WI38 (cell line): ENCODE results near the gene ASF1B.
"Not testable (repeated sequence)": the region's sequence is repeated elsewhere in the genome, so short reads cannot be mapped to it uniquely, and the experiment has no call there.

Experiments
- H3K4me3 ChIP-seq: 2 replicates; pipeline ENCODE4 v1.5.1; 2011; ENCODE audit warnings: low read depth, mild to moderate bottlenecking, control low read depth, low read length
- CTCF ChIP-seq: IDR thresholded peaks from 2 replicates; pipeline ENCODE4 v1.5.1; 2012; ENCODE audit warnings: low read depth, mild to moderate bottlenecking, control low read depth, low read length

The ASF1B gene

DNA sequence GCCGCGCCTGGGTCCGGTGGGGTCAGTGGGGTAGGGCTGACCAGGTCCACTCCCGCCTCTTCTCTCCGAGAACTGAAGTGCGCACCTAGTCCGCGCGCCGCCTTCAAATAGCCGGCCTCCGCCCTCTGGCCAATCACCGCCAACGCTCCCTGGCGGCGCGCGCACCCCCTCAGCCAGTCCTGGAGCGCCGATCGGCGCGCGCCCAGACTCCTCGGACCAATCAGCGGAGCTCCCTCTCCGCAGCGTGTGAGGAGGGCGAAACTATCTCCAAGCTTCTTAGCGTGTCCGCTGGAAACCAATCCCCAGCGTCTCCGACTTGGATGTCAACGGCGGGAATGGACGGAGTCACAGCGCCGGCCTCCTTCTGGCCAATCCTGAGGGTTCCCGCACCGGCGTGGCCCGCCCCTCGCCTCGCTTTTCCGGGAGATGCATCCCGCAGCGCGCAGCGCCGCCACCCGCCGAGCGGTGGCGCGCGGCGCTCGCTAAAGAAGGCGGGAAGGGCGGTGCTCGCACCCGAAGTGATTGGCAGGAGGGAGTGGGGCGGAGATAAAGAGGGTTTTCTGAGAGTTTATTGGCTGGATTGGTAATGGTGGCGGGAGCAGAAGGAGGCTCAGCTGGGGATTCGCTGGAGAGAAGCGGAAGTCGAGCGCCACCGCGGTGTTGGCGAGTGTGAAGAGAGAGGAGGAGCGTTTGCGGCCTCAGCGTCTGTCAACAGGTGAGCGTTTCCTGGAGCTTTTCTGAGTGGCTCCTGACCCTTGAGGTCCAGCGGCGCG lies at the start of gene ASF1B:
Gene ASF1B (minus strand): TSS at position 81 of the 773 bp plus-strand sequence. CDS start 133 bp downstream, outside the sequence.
- TF ChIP-seq CTCF, result peak; percentile 72
- H3K4me3 ChIP-seq, result peak within 1 kb of the TSS; percentile 79

- H3K4me3 ChIP-seq, result not testable (repeated sequence)
These were observed 49.3 kb upstream of the ASF1B start for GRCh38 chr19:14185691-14186090.

GRCh38 chr19:14185158-14185557 lies 48.8 kb upstream of the ASF1B start:
- TF ChIP-seq CTCF, result no peak
- no peak overlapping the region for H3K4me3 ChIP-seq

- H3K4me3 ChIP-seq, result no peak overlapping the region
- no peak for TF ChIP-seq CTCF
These were observed 47.5 kb upstream of the ASF1B start for GRCh38 chr19:14183741-14184350.

DNA sequence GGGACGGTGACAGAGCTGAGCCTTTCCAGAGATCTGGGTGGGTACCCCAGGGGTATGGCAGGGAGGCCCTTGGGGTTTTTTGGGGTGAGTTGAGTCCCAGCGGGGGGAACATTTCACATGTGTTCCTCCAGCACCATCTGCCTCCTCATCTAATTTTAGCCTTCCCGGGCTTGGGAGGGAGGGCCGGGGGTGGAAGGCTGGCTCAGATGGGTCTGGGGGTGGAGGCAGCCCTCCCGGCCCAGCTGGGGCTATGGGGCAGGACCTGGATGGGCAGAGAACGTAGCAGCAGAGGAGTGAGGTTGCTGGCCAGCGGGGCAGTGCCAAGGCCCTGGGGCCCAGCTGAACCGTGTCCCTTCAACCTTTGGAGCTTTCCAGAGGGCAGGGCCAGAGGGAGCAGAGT lies 46.1 kb upstream of the ASF1B start:
- H3K4me3 ChIP-seq, result no peak overlapping the region
- TF ChIP-seq CTCF, result no peak

DNA sequence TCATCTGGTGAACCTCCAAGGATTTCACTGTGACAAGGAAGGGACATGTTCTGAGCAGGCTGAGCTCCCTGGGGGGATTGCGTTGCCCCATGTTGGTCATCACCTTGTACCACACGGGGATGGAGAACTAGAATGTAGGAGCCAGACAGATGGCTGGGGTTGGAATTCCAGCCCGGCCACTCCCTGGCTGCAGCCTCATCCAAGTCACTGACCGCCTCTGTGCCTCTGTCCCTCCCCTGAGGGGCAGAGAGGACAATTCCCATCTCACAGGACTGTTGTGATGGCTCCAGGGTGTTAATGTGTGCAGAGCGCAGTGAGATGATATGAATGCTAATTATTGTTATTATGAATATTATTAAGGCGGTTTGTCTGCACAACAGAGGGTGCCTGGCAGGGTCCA lies 45.5 kb upstream of the ASF1B start:
- H3K4me3 ChIP-seq, result no peak overlapping the region
- TF ChIP-seq CTCF, result no peak

DNA sequence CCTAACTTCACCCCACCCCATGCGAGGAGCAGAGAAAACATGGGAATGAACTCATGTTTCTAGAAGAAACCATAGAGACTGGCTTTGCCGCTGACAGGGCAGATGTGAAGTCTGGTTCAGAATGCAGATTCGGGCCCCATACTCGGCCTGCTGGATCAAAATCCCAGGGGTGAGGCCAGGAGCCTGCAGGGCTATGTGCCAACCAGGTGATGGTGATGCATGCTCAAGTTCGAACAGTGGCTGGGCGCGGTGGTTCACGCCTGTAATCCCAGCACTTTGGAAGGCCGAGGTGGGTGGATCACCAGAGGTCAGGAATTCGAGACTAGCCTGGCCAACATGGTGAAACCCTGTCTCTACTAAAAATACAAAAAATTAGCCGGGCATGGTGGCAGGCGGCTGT lies 44.8 kb upstream of the ASF1B start:
- not testable (repeated sequence) for H3K4me3 ChIP-seq

DNA sequence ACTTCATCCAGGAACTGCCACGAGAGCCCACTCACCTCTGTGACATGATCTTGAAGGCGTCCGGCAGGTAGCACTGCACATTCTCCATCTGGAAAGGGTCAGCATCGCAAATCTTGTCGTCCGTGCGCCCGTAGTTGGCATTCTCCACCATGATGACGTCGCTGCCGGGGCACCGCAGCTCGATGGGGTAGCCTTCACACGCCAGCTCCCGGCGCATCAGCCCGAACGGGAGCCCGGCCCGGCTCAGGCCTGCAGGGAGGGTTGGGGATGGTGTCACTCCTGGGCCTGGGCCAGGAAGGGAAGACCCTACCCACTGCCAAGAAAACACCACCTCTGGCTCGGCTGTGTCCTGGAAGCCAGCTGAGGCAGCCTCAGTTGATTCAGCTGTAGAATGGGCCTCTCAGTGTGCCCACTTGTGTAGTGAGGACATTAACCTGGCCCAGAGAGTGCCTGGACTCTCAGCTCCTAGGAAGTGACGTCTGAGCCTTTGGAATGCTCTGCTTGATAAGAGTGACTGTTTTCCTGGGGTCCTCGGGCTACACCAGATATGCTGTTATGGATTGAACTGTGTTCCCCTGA lies 41.2 kb upstream of the ASF1B start:
- H3K4me3 ChIP-seq, result no peak overlapping the region

More for the DNA sequence above, 41.2 kb upstream of the ASF1B start:
- TF ChIP-seq CTCF, result no peak
